GM19239 (cell line): ENCODE results near the gene RBBP8NL.
"Not testable (repeated sequence)": the region's sequence is repeated elsewhere in the genome, so short reads cannot be mapped to it uniquely, and the experiment has no call there.

Experiments
- DNase-seq: peaks from one replicate; pipeline ENCODE4 v3.0.0; 2011; ENCODE audit warnings: low spot score; ENCODE audit not compliant: insufficient read length
- FAIRE-seq: peaks from 2 replicates; lab custom pipeline; 2011; peaks lifted over from hg19 to GRCh38; lab: Jason Lieb, UNC

RBBP8NL gene

GRCh38 chr20:62381202-62381797 lies 46.0 kb downstream of the RBBP8NL start:
- no peak for FAIRE-seq
- DNase-seq = no peak

DNA sequence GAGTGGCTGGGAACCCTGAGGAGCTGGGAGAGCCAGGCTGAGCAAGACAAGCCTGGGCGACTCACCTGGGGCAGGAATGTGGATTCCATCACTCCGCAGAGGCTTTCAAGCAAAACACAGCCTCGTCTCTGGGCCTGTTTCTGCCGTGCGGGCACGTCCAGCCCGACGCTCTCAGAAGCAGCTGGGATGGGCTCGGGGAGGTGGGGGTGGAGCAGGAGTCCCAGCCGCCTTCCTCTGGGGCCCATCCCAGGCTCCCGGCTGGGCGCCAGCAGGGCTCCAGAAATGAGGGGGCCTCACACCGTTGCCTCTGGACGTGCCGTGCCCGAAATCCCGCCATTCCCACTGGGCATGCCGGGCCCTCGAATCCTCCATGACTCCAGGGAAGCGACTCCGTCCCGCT lies 49.1 kb downstream of the RBBP8NL start:
- DNase-seq (no peak), FAIRE-seq (no peak)

GRCh38 chr20:62377615-62378178 lies 49.6 kb downstream of the RBBP8NL start:
- FAIRE-seq = no peak
- no peak for DNase-seq

DNA sequence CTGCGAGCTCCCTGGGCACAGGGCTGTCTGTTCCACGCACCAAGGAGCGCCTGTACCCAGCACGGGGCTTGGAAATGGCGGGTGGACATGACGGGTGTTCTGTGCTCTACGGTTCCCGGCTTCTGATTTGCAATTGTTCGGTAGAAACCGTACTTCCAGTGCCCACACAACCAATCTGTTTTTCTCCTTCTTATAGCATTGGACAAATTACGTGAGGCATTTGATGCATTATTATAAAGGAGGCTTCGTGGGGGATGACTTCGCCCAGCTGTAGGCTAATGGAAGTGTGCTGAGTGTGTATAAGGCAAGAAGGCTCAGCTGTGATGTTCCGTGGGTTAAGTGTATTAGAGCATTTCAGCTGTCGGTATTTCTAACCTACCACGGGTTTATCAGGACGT lies 50.3 kb downstream of the RBBP8NL start:
- FAIRE-seq (no peak), DNase-seq (no peak)

DNA sequence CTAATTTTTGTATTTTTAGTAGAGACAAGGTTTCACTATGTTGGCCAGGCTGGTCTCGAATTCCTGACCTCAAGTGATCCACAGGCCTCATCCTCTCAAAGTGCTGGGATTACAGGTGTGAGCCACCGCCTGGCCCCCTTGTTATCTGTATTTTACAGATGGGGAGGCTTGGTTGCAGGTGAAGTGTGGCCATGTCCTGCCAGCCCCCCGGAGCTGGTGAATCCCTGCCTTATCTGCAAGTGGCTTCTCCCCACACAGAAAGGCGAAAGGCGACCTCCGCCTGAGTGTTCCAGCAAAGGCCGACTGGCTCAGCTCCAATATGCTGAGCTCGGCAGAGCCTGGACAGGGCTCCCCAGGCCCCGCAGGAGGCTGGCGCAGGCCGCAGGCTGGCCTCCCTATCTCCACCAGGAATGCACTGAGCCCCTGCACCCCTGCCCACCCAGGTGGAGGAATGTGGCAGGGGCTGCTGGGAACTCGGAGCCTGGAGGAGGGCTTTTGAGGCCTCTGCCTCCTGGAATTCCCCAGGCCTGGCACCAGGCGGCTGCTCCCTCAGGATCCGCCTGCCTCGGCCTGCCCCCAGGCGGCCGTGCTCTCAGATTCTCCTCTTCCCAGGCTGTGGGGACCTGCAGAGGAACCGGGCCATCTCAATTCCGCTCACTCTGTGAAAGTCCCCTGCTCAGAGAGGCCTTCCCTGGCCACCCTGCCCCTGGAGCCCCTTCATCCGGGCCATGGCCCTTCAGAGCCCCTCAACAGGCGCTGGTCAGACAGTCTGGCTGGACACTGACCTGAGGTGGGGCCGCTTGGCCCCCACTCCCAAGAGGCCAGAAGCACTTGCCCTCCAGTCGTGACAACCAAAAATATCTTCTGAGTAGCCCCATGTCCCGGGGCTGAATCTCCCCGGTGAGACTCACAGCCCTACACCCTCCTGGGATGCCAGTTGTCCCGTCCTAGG lies 51.0 kb downstream of the RBBP8NL start:
- FAIRE-seq (no peak), DNase-seq (no peak)

DNA sequence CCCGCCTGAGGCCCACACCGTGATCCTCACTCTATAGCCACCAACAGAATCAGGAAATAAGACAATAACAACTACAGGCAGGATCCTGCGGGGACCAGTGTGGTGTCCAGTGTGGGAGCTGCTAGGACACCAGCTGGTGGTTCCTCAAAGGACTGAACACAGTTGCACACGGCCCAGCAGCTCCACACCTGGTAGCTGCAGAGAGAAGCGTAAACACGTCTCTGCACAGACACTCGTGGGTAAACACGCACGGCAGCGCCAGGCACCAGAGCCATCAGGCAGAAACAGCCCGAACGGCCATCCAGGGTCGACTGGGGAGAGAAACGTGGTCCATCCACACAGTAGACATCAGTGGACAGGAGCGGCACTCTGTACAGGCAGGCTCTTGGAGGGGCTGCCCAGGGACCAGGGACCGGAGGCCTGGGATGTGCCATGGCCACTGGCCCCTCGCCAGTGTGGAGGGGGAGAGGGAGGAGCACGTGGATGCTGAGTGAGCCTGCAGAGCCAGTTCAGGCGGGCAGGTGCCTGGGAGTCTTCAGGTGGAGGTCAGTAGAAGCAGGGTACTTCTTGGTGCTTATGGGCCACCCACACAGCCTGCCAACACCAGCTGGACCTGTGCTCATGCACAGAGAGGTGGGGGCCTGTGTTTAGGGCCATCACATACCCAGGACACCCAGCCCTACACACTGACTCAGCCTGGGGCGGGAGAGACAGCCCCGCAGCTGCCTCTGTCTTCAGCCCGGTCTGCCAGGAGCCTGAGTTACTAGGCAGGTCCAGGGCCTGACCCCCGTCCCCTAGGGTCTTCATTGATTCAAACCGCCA lies 52.8 kb downstream of the RBBP8NL start:
- no peak for DNase-seq

DNA sequence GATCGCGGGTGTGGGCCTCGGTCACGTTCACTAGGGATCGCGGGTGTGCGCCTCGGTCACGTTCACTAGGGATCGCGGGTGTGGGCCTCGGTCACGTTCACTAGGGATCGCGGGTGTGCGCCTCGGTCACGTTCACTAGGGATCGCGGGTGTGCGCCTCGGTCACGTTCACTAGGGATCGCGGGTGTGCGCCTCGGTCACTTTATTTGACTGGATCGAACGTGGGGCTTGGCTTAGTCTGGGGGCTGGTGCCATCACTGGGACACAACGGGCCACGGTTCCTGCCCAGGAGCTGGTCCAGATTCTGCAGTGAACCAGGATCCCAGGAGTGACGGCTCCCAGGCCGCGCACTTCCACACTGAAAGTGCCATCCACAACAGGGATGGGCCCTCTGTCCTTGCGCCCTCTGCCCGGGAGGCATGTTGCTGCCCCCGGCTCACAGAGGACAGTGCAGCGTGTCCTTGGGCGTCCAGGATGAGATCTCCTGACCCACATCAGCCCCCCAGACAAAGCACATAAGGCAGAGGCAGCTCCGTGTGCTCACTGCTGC lies 53.6 kb downstream of the RBBP8NL start:
- DNase-seq, FAIRE-seq: not testable (repeated sequence)

More for the DNA sequence above, 52.8 kb downstream of the RBBP8NL start:
- no peak for FAIRE-seq

DNA sequence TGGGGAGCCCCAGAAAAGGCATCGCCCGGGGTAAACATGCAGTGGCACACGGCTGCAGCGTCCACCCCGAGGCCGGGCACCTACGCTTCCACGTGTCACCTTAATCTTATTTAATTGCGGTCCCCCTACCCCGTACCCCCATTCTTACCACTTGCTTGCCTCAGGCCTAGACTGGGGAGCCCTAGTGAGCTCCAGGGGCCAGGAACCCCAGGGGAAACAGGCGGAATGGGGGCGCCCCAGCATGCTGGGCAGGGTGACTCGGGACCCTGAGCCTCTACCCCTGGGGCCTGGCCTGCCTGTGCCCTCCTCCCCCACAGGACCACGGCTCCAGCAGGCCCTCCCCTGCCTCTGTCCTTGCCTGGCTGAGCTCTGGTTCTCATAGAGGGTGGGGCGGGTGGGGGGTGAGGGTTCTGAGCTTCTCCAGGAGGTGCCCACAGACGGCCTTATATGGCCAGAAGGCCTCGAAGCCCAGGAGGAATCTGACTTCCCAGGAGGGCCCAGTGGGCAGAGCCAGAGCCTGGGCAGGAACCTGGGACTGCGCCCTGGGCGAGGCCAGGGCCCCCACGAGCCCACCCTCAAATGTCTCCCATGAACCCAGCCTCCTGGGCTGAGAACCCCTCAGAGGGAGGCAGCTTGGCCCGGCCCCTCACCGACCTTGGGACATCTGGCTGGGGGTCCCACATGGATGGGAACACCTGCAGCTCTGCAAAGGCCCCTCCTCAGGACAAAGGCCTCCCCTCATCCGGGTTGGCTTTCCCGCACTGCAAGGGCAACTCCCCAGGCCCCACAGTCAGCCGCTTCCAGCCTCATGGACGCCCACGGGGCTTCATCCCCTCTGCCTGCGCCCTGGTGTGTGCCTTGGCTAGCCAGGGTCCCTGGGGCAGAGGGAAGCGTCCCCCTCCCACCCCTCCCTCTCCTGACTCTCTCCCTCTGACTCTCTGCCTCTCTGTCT lies 55.0 kb downstream of the RBBP8NL start:
- FAIRE-seq = no peak
- DNase-seq = no peak

- DNase-seq = no peak
- no peak for FAIRE-seq
These were observed 55.7 kb downstream of the RBBP8NL start for GRCh38 chr20:62371588-62372041.

- DNase-seq = no peak
These were observed 56.3 kb downstream of the RBBP8NL start for GRCh38 chr20:62370807-62371587.

DNA sequence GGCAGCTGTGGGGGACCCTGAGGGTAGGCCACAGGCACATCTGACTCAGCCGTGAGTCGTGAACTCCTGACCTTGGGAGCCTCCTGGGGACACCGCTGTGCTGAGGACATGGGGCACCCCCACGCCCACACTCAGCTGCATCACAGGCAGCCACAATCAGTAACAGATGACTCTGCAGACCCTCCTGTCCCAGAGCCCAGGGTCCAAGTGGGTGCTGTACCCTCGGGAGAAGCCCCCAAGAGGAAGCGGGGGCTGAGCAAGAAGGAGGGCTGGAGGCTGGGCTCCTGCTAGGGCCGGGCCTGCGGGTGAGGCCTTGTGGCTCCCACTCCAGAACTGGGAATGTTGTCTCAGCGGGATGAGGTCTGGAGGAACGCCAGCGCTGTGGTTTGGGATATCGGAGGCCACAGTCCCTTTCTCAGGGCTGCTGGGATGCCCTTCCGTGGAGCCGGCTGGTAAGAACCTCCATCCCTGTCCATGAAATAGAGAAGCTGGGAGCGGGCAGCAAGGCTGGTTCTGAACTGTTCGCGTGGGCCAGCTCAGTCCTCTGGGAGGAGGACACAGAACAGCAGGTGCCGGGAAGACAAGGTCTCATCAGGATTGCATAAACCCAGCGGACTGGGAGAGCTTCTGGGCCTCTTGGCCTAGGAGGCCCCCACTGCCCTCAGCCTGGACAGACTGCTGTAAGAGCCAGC lies 57.1 kb downstream of the RBBP8NL start:
- DNase-seq (no peak), FAIRE-seq (no peak)

More at GRCh38 chr20:62370807-62371587, 56.3 kb downstream of the RBBP8NL start:
- no peak for FAIRE-seq

- no peak for FAIRE-seq
- no peak for DNase-seq
These were observed 57.6 kb downstream of the RBBP8NL start for GRCh38 chr20:62369815-62370114.

DNA sequence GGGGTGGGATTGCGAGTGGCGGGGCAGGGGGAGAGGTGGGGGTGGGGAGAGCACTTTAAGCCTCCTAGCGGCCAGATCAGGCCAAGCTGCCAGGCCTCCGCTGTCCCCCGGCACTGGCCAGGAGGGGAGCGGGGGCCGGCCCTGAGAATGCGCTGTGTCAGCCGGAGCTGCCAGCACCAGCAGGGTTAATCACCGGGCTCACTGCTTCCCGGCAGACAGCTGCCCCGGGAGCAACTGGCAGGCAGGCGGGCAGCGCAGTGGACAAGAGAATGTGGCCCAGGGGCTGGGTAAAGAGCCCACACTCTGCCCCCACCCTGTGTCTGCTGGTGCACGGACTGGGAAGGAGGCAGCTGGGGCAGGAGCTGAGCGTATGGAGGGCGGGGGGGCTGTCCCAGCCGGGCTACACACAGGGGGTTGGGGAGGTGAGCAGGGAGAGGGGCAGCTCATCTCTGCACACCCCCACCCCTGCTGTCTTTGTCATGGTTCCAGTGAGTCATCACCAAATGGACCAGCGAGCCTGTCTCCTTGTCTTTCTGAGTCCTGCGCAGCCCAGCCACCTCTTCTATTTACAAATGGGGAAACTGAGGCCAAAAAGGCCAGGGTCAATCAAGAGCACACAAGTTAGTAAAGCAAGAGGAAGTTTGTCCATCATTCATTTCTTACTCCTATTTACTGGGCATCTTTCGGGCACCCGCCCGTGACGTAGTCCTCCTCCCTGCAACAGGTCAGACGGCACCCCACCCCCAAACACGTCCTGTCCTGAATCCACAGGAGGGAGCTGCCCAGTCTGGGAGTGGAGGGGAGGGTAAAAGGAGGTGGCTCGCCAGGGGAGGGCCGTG lies 58.1 kb downstream of the RBBP8NL start:
- FAIRE-seq = no peak
- no peak for DNase-seq

GRCh38 chr20:62368392-62368975 lies 58.9 kb downstream of the RBBP8NL start:
- DNase-seq = no peak
- FAIRE-seq = no peak

- no peak for DNase-seq
- no peak for FAIRE-seq
These were observed 59.5 kb downstream of the RBBP8NL start for GRCh38 chr20:62367633-62368391.

- peak; percentile 74 for DNase-seq
These were observed 60.2 kb downstream of the RBBP8NL start, which contains the start of gene LAMA5 for GRCh38 chr20:62367136-62367632. TSS of gene LAMA5 (minus strand) at chr20:62367312. CDS start at chr20:62367245, 67 bp downstream.

More at GRCh38 chr20:62367136-62367632, 60.2 kb downstream of the RBBP8NL start, which contains the start of gene LAMA5:
- no peak for FAIRE-seq
